HG03025 (cell line): ENCODE measurements around the gene GCGR.

ENCODE experiments used
- ATAC-seq: cut with Tn5 transposase; IDR thresholded peaks from one replicate; pipeline ENCODE4 v1.9.1; 2021; ENCODE audit warnings: mild to moderate bottlenecking, moderate library complexity; ENCODE audit not compliant: unreplicated experiment, low FRiP score

GCGR gene

DNA sequence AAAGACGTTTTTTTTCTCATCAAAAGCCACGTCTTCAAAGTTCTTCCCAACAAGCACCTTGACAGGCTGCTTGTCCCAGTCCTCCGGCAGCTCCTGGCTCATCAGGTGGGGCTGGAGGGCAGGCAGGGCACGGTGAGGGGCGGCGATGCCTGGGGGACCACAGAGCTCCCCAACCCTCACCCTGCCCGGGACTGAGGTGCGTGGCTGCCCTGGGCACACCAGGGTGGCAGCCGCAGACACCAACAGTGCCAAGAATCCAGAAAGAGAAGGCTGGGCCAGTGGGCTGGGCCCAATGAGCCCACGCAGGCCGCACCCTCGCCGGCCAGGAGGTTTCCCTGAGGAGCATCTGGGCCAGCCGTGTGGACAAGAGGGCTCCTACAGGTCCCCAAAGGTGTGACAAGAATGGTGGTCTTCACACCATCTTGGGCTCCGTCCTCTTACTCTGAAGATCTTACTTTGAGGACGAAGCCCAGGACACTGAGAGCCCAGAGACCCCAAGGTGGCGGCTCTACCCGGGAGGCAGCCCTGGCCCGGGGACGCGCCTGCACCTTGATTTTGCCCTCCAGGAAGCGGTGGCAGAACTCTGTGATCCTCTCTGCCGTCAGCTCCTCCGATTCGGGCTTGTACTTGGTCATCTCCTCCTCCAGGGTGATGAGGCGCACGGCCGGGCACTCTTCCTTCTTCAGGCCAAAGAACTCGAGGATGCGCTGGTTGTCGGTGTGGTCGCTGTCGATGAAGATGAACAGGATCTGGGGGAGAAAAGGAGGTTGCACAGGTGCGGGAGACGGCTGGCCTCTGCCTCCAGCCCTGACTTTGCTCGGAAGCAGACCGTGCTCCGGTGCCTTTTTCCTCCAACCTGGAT lies 42.2 kb downstream of the GCGR start:
- ATAC-seq: no peak

DNA sequence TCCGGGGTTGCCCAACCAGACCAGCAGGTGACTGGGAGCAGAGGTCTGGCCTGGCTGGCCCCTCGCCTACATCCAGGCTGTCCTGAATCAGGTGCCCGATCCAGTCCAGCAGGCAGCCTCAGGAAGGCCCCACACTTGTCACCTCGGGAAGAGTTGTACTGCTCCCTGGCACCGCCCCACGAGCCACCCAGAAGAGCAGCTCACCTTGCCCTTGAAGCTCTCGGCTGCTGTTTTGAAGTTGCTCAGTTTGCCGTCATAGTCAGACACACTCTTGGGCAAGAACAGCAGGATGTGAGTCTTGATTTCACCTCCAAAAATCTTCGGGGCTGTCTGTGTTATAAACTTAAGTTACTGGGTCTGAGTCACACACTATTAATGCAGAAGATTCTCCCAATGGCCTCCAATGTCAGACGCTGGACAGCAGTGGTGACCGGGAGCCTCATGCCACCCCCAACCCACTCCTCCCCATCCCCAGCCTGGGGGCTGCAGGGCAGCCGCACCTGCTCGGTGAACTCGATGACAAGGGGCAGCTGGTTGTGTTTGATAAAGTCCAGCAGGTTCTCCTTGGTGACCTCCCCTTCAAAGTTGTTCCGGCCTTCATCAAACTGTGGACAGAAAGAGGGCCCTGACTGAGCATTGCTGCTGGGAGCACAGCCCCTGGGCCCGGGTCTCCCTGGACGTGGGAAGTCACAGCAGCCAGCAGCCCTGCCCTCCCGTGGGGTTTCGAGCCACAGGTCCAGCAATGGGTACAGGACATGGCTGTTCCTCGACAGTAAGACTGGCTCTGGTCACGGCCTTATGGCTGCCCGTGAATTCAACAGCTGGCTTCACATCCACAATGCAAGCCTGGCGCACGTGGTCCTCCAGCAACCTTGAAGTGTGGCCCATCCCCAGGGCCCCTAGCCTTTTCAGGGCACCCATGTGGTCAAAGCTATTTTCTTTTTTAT lies 43.1 kb downstream of the GCGR start:
- ATAC-seq: no peak

DNA sequence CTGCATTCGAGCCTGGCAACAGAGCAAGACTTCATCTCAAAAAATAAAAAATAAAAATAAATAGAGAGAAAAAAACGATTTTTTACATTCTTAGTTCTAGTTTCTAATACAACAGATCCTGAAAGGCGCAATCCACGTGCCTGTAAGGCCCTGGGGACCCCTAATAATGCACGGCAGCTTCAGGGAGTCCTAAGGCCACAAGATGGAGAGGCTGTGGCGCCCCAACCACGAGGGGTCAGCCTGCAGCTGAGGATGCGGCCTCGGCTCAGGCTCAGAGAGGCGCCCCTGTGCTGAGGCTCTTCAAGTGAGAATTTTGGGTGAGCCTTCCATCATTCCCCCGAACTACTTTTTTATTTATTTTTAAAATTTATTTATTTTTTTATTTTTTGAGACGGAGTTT lies 45.5 kb downstream of the GCGR start:
- ATAC-seq: no peak

DNA sequence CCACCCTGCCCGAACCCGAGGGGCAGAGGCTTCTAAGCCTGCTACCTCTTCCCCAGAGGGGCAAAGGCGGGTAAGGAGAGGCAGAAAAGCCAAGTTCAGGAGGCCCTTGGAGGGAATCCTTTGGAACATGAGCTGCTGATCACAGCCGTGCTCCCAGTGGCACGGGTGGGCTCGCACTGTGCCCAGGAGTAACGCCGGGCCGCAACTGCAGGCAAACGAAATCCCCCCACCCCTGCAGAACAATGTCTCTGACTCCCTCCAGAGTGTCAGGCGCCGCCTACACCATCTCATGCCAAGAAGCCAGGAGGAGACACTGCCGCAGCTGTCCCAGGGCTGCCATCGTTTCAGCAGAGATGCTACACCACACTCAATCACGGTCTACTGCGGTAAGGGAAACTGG lies 47.5 kb downstream of the GCGR start:
- ATAC-seq: no peak

DNA sequence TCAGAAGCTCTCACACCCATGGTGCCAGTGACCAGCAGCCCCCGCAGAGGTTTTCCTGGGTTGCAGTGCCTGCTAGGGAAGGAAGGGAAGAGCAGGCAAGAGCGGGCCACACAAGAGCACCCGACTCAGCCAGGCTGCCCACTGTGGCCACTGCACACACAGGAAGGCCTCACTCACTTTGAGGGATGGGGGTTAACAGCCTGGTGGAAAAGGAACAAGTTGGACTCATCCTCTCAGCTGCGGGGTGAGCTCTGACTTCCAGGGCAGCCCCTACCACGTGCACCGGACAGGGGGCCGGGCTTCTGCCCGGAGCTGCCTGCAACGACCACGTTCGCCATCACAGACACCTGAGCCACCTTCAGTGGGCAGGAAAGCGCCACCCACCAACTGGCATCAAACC lies 48.3 kb downstream of the GCGR start:
- ATAC-seq: no peak

DNA sequence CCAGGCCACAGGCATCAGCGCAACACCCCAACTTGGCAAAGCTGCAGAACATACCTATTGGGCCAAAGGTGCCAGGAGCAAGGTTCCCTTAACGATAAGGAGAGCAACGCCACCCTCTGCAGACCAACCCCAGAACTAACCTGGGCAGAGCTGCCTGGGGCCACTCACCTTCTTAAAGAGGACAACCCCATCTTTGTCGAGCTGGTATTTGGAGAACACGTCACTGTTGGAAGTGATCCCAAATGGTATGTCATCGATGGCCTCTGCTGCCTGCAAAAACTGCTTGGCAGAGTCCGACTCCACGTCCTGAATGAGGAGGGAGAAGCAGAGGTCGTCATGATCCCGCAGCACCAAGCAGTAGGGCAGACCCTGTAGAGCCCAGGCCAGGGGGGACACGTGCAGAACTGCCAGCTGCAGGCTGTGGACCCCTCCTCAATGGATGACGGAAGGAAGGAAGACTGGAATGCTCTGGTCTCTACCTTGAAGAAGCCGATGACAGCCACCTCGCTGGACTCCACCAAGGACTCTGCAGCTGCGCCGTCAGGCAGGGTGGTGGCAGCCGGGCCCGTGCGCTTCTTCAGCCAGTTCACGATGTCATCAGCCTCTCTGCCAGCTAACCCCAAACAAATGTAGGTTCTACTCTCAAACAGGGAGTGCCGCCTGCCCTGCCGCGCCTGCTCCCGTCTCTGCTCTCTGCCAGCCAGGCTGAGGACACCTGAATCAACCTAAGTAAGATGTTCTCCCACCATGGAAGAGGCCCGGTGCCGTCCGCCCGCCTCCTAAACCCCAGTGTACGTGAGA lies 51.2 kb downstream of the GCGR start:
- ATAC-seq: no peak

DNA sequence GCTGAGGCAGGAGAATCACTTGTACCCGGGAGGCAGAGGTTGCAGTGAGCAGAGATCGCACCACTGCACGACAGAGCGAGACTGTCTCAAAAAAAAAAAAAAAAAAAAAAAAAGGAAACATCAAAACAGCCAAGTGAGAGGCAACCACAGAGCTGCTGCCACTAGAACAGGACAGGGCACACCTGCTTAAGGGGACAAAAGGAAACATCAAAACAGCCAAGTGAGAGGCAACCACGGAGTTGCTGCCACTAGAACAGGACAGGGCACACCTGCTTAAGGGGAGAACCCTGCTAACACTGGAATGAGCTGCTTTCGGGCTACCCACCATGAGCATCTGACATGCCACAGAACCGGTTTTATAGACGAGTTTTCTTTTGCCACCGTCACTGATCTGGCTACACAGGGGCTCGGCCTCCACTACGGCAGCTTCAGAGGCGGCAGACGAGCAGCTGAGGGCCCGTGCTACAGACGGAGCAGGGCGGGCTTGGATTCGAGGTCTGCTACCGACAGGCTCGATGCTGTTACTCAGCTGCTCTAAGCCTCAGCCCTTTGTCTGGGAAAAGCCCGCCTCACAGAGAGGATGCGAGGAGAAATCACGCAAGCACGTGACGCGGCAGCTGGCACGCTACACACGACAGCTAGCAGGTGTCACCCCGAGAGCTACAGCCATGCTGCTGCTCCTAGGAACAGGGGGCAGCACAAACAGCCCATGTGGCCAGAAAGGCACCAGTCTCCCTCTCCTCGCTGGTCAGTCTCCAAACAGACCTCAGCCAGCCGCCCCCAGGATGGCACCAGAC lies 54.4 kb downstream of the GCGR start:
- ATAC-seq: no peak

DNA sequence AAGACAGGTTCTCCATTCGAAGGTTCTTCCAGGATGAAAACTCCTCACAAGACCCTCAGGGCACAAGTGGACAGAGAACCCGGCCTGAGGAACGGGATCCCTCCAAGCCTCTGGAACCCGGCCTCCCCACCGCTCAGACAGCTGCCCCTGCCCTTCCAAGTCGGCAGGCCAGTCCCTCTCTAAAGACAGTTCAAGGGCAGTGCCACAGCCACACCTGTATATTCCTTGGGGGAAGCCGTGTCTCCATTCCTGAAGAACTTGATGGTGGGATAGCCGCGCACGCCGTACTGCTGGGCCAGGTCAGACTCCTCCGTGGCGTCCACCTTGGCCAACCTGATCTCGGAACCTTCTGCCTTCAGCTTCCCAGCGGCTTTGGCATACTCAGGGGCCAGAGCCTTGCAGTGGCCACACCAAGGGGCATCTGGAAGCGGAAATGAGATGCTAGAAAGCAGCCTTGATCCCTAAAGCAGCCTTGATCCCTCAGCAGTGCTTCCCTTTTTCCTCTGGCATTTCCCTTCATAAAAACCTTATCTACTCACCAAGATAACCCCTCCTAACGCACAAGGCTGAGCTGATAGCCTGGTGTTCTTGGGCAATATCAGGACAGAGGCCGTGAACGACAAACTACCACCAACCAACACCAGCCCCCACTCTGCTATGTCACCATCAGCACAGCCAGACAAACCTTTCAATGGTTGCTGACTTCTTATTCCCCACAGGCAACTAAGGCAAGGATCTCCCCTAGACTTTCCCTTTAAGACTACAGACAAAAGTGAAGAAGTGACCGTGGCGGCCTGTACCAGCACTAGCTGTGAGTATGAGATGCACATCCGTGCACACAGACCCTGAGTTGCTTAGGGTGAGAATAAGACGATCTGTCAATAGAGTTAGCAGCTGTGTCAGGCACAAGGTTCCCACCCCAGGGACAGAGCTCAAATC lies 55.3 kb downstream of the GCGR start:
- ATAC-seq: no peak

DNA sequence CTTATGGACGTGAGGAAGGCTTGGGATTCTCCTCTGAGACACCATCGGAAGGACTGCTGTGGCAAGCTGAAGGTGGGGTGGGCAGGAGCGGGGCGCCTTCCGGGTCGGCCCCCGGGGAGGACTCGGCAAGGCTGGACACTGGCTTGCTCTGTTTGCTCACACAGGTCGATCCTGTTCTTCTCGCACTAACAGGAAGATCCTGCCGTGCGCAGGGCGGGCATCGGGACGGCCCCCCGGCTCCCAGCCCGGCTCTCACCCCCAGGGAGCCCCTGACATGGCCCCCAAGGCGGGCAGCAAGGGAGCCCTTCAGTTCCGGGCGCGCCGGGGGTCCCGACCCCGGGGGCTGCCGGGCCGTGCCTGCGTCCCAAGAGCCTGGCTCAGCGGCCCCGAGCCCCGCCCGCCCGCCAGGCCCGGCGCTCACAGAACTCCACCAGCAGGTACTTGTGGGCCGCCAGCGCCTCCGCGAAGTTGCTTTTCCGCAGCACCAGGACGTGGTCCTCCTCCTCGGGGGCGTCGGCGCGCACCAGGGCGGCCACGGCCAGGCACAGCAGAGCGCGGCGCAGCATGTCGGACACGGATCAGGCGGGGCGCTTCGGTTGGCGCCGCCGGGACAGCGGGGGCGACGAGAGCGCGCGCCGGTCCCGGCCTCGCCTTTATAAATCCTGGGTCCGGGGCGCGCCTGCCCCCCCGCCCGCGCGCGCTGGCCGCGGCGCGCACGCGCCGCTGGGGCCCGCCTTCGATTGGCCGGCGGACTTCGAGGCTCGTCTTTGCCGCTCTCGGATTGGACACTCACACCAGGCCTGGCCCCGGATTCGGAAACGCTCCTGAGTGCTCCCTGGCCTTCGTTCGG lies 56.2 kb downstream of the GCGR start, which contains the start of gene P4HB:
P4HB (minus strand) TSS at position 630 of the 850 bp plus-strand sequence; CDS start at position 566, 64 bp downstream.
- ATAC-seq: peak; percentile 72

DNA sequence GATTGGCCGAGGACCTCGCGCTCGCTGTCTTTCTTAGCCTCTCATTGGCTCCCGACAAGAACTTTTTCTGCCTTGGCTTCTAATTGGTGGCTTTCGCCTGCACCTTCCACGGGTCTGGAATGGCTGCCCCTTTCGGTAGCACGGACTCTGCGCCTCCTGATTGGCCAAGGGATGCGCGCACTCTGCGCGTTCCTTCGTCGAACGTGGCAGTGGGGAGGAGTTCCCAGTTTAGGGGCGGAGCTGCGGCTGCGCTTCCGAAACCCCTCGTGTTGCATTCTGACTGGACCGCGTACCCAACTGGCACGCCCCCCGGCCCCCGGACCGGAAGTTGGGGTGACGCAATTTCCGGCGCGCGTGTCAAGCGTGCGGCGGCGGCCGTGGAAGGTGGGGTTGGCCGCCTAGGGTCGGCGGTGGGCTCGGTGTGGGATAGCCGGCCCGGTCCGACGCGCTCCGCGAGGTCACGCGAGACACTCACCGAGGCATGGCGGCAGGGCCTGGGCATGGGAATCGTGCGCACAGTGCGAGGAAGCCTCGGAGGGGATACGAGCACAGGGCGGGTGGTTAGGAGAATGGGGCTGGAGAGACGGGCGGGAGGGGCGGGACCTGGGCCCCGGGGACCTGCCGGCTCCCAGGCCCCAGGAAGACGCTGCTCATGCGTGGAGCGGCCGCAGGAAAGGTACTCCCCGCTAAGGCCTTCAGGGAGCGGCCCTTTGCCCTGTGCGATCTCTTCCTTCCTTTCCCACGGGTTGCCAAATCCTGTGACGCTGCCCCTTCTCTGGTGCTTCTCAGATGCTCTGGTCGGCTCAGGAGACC lies 57.0 kb downstream of the GCGR start:
- peak; percentile 80 for ATAC-seq

DNA sequence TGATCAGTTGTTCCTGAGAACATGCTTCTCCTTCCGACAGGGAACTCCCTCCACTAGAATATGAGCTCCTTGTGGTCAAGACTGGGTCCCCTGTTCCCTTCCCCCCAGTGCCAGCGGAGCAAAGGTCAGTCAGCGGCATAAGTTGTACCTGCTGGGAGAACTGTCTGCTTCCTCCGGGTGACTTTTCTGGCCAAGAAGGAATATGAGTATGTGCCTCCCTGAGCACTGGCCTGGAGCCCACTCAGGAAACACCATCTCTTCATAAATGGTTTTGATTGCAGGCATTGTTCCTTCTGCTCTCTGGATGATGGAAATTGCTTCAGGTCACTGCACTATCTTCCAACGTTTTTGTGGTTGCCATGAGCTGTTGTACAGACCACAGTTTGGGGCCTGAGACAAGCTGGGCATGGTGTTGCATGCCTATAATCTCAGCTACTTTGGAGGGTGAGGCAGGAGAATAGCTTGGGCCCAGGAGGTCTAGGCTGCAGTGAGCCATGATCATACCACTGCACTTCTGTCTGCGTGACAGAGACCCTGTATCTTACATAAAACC lies 59.2 kb downstream of the GCGR start:
- no peak for ATAC-seq
